Transverse colon (tissue), 4 donors: ENCODE measurements around the gene LRG1. TPM values are rescaled to one million over a fixed set of nuclear protein-coding genes. Genes with fewer than 3 reads are reported as not detected.

ENCODE experiments used
- DNase-seq: peaks from one replicate; pipeline ENCODE4 v3.0.0-alpha.2; 2019
- H3K27ac ChIP-seq, 4 donors: fragments of 200-600 bp; sonication (generic); 2 replicates each; pipeline ENCODE4 v1.5.1; 2016 to 2018; ENCODE audit warnings: inconsistent platforms in 4 of 4
- H3K27me3 ChIP-seq: fragments of 200-600 bp; sonication (generic); 2 replicates; pipeline ENCODE4 v1.5.1; 2017; ENCODE audit warnings: inconsistent platforms
- H3K36me3 ChIP-seq, 4 donors: fragments of 200-600 bp; sonication (generic); 2 replicates each; pipeline ENCODE4 v1.5.1; 2017 to 2019; ENCODE audit warnings: inconsistent platforms in 4 of 4
- H3K4me1 ChIP-seq, 4 donors: fragments of 200-600 bp; sonication (generic); 2 replicates each; pipeline ENCODE4 v1.5.1; 2017 to 2020; ENCODE audit warnings: inconsistent platforms in 4 of 4
- H3K4me3 ChIP-seq, 4 donors: fragments of 200-600 bp; sonication (generic); 1 replicate in 1 of 4; 2 replicates in 3 of 4; pipeline versions ENCODE4 v1.5.1 to v1.6.1; 2017 to 2019; ENCODE audit warnings: inconsistent platforms in 4 of 4
- H3K9me3 ChIP-seq, 2 donors: fragments of 200-600 bp; sonication (generic); 2 replicates each; pipeline ENCODE4 v1.5.1; 2017 to 2019; ENCODE audit warnings: inconsistent platforms in 2 of 2
- CTCF ChIP-seq, 5 experiments: fragments of 200-600 bp in 3 of 5; fragments of 450-650 bp in 2 of 5; sonication (generic) in 3 of 5; IDR thresholded peaks; 1 replicate in 2 of 5; 2 replicates in 3 of 5; pipeline ENCODE4 v1.5.1; 2016 to 2017; ENCODE audit warnings: antibody characterized with exemption in 5 of 5, inconsistent platforms in 3 of 5, mild to moderate bottlenecking in 2 of 5, moderate library complexity in 1 of 5
- EP300 ChIP-seq: sonication (generic); formaldehyde crosslinking; IDR thresholded peaks from one replicate; pipeline ENCODE4 v1.6.1; 2017; ENCODE audit warnings: antibody characterized with exemption, low read depth
- POLR2A ChIP-seq: fragments of 450-650 bp; IDR thresholded peaks from one replicate; pipeline ENCODE4 v1.6.1; 2016; ENCODE audit warnings: antibody characterized with exemption, mild to moderate bottlenecking, moderate library complexity
- POLR2AphosphoS5 ChIP-seq, 3 donors: sonication (generic); formaldehyde crosslinking; IDR thresholded peaks; one replicate each; pipeline ENCODE4 v1.6.1; 2016; ENCODE audit warnings: antibody characterized with exemption in 3 of 3
- WGBS, 2 donors: methylation state at CpG; one replicate each; pipeline ENCODE4 v1.1.5; 2018; ENCODE audit warnings: low coverage in 1 of 2; 5-methylcytosine and 5-hydroxymethylcytosine counted together
- in situ Hi-C, 4 donors: fragments of 200-750 bp; cut with MboI; loops; one replicate each; pipeline versions ENCODE4 v1.15.0 to v1.15.1; 2017; ENCODE audit warnings: low sequenced_read_pairs in 3 of 4, low pct_ligation_motif_present in 1 of 4, low pct_unique_long_range_greater_than_20kb in 1 of 4
- intact Hi-C: fragments of 100-400 bp; cut with DNase I; formaldehyde crosslinking; loops from one replicate; pipeline ENCODE4 v1.15.1; 2023; ENCODE audit warnings: low total_unique reads
- total RNA-seq, 4 donors: library from RNA; depleted of rRNA; stranded (reverse); fragments of >200 nt; gene quantifications; one replicate each; pipeline ENCODE4 v1.1.0, GENCODE V29; 2016

Gene LRG1
- total RNA-seq, 4 donors from 2014 or later = 1.9 to 18.1 (median 14.4) TPM

- intact Hi-C loops (loop anchor here (5.0 kb wide), 1 partner anchor 81 kb away; the partner anchor contains the start of gene TNFAIP8L1), in situ Hi-C loops (no loop called here)
- no peak overlapping the region for H3K4me3 ChIP-seq
- WGBS, 2 donors = 60% methylated on average over 42 of the region's 43 CpGs; no CpG with 5 or more reads in 1 of the 2 donors
- H3K4me1 ChIP-seq = peaks cover 0 to 9% (median 2%) of the 10 kb centered on the region in 4 donors
- no peak overlapping the region for H3K27ac ChIP-seq
- no peaks in the 10 kb centered on the region for H3K36me3 ChIP-seq
- peaks cover 4% of the 10 kb centered on the region for H3K27me3 ChIP-seq
- H3K9me3 ChIP-seq = no peaks in the 10 kb centered on the region
- peak; percentile 46 for DNase-seq
- no peak for TF ChIP-seq EP300
- TF ChIP-seq CTCF (IDR thresholded peaks at IDR 0.05) = no peak
- no peak for TF ChIP-seq POLR2AphosphoS5 (IDR thresholded peaks at IDR 0.05)
- TF ChIP-seq POLR2A = no peak
These were observed 16.1 kb upstream of the LRG1 start for GRCh38 chr19:4555657-4556561.

- in situ Hi-C loops = no loop called here
- 72% methylated on average over 7 of the region's 7 CpGs; no CpG with 5 or more reads in 1 of the 2 donors for WGBS, 2 donors
These were observed 14.9 kb upstream of the LRG1 start for GRCh38 chr19:4554717-4555116.

GRCh38 chr19:4553775-4554174 is 13.9 kb upstream of the LRG1 start:
- Histone ChIP-seq H3K4me3 (no peak overlapping the region), H3K27me3 (peaks cover 8% of the 10 kb centered on the region), H3K36me3 (no peaks in the 10 kb centered on the region), H3K9me3 (no peaks in the 10 kb centered on the region), H3K4me1 (peaks cover 0 to 9% (median 2%) of the 10 kb centered on the region in 4 donors), H3K27ac (no peak overlapping the region)
- intact Hi-C loops (no loop called here), in situ Hi-C loops (no loop called here)
- DNase-seq = no peak
- TF ChIP-seq POLR2AphosphoS5 (IDR thresholded peaks at IDR 0.05) = no peak
- TF ChIP-seq CTCF (IDR thresholded peaks at IDR 0.05) = no peak
- TF ChIP-seq POLR2A = no peak
- TF ChIP-seq EP300 = no peak
- WGBS, 2 donors = 63 to 80% methylated on average over 3 of the region's 3 CpGs

More at GRCh38 chr19:4554717-4555116, 14.9 kb upstream of the LRG1 start:
- Histone ChIP-seq H3K4me1 (peaks cover 0 to 9% (median 2%) of the 10 kb centered on the region in 4 donors), H3K27ac (no peak overlapping the region), H3K9me3 (no peaks in the 10 kb centered on the region), H3K4me3 (no peak overlapping the region), H3K27me3 (peaks cover 8% of the 10 kb centered on the region), H3K36me3 (no peaks in the 10 kb centered on the region)
- no peak for DNase-seq
- intact Hi-C loops = loop anchor here (5.0 kb wide), 1 partner anchor 83 kb away; the partner anchor contains the start of gene TNFAIP8L1
- TF ChIP-seq POLR2A = no peak

GRCh38 chr19:4553092-4553695 is 13.4 kb upstream of the LRG1 start:
- Histone ChIP-seq H3K4me3 (no peak overlapping the region), H3K9me3 (no peaks in the 10 kb centered on the region), H3K4me1 (peaks cover 0 to 7% (median 1%) of the 10 kb centered on the region in 4 donors), H3K27ac (no peak overlapping the region), H3K36me3 (no peaks in the 10 kb centered on the region), H3K27me3 (peaks cover 8% of the 10 kb centered on the region)
- no peak for TF ChIP-seq EP300
- TF ChIP-seq CTCF (IDR thresholded peaks at IDR 0.05) = no peak
- intact Hi-C loops = no loop called here
- in situ Hi-C loops = no loop called here
- no peak for DNase-seq
